A673 (cell line): Measurements from ENCODE around the gene CLGN. TPM values are rescaled to one million over a fixed set of nuclear protein-coding genes. Genes with fewer than 3 reads are reported as not detected.

Experiments
- BruUV-seq: library from RNA; stranded (reverse); fragments of 400-500 nt; replicated peaks from 2 replicates; lab custom pipeline; 2021; lab: Mats Ljungman, UMichigan
- CTCF ChIA-PET: fragments of 300-600 bp; sonication (Branson Sonifier 250); formaldehyde crosslinking; loops from one replicate; lab custom pipeline; 2022; ENCODE audit warnings: antibody characterized with exemption; lab: Charles Lee
- POLR2A ChIA-PET: fragments of 300-600 bp; sonication (Branson Sonifier 250); formaldehyde crosslinking; loops from one replicate; lab custom pipeline; 2022; ENCODE audit warnings: antibody characterized with exemption; ENCODE audit not compliant: low non-redundant PET; lab: Charles Lee
- DNase-seq: peaks from one replicate; pipeline ENCODE4 v3.0.0-alpha.2; 2015; ENCODE audit warnings: low spot score
- H3K27ac ChIP-seq: fragments of 200-600 bp; sonication (generic); 2 replicates; pipeline ENCODE4 v1.5.1; 2016; ENCODE audit warnings: mixed run types, low read depth, mild to moderate bottlenecking, mixed read lengths, antibody characterized with exemption, low read length; ENCODE audit not compliant: poor library complexity, severe bottlenecking
- H3K27me3 ChIP-seq: fragments of 200-600 bp; sonication (generic); replicated peaks from 2 replicates; pipeline ENCODE4 v1.6.1; 2017; ENCODE audit warnings: mixed run types, low read depth, mild to moderate bottlenecking, mixed read lengths, antibody characterized with exemption, low read length; ENCODE audit not compliant: insufficient read depth, poor library complexity
- H3K36me3 ChIP-seq: fragments of 200-600 bp; sonication (generic); 2 replicates; pipeline ENCODE4 v1.6.1; 2016; ENCODE audit warnings: mixed run types, mild to moderate bottlenecking, mixed read lengths, antibody characterized with exemption, low read length; ENCODE audit not compliant: insufficient read depth, poor library complexity, severe bottlenecking
- H3K4me1 ChIP-seq: fragments of 200-600 bp; sonication (generic); 2 replicates; pipeline ENCODE4 v1.6.1; 2017; ENCODE audit warnings: mixed run types, mild to moderate bottlenecking, mixed read lengths, antibody characterized with exemption, low read length; ENCODE audit not compliant: insufficient read depth, poor library complexity, severe bottlenecking
- H3K4me3 ChIP-seq: fragments of 200-600 bp; sonication (generic); 2 replicates; pipeline ENCODE4 v1.5.1; 2016; ENCODE audit warnings: low read depth, mixed run types, mild to moderate bottlenecking, mixed read lengths, low read length; ENCODE audit not compliant: poor library complexity, severe bottlenecking
- H3K9me3 ChIP-seq: fragments of 200-600 bp; sonication (generic); 2 replicates; pipeline ENCODE4 v1.6.1; 2016; ENCODE audit warnings: mixed run types, low read depth, mild to moderate bottlenecking, mixed read lengths, antibody characterized with exemption, low read length; ENCODE audit not compliant: poor library complexity, severe bottlenecking
- CTCF ChIP-seq: fragments of 300-800, 200-600 bp; sonication (generic); conservative IDR thresholded peaks from 2 replicates; pipeline ENCODE4 v1.5.1; 2017; ENCODE audit warnings: low read depth, mild to moderate bottlenecking, antibody characterized with exemption, low read length, moderate library complexity, mixed read lengths
- EZH2 ChIP-seq: fragments of 200-600 bp; sonication (generic); IDR thresholded peaks from 2 replicates; pipeline ENCODE4 v1.6.1; 2017; ENCODE audit warnings: borderline replicate concordance, low read depth, mild to moderate bottlenecking, mixed read lengths, antibody characterized with exemption, low read length; ENCODE audit not compliant: poor library complexity, severe bottlenecking
- intact Hi-C: fragments of 100-400 bp; cut with micrococcal nuclease; formaldehyde crosslinking; loops from one replicate; pipeline ENCODE4 v1.10.0; 2022; ENCODE audit not compliant: unreplicated experiment
- total RNA-seq: library from RNA; stranded (reverse); gene quantifications from 2 replicates; pipeline ENCODE4 v1.2.3, GENCODE V29; 2021

The CLGN gene
- total RNA-seq, 1 experiment from 2014 or later: 7.3 TPM

- Histone ChIP-seq H3K4me3 (no peak overlapping the region), H3K36me3 (no peaks in the 10 kb centered on the region), H3K27me3 (peaks cover 18% of the 10 kb centered on the region), H3K27ac (no peak overlapping the region), H3K9me3 (no peaks in the 10 kb centered on the region), H3K4me1 (no peaks in the 10 kb centered on the region)
- TF ChIP-seq CTCF (no peak), EZH2 (no peak)
- CTCF ChIA-PET: interaction anchor here (0.5 kb wide), 1 partner anchor 429 kb away, joined by 3 read pairs; no protein-coding TSS in a partner anchor
- no TSS peak for BruUV-seq
- intact Hi-C loops: loop anchor here (10.0 kb wide), 1 partner anchor 619 kb away; no protein-coding TSS in a partner anchor
- DNase-seq: no peak
- POLR2A ChIA-PET: interaction anchor here (0.7 kb wide), 1 partner anchor 256 kb away, joined by 6 read pairs; no protein-coding TSS in a partner anchor
Measured at GRCh38 chr4:140353786-140354185, 73.7 kb downstream of the CLGN start.

- no peaks in the 10 kb centered on the region for H3K4me1 ChIP-seq
- CTCF ChIA-PET: interaction anchor here (1.9 kb wide), 1 partner anchor 9 kb away, joined by 8 read pairs; no protein-coding TSS in a partner anchor
- POLR2A ChIA-PET: interaction anchor here (0.5 to 0.6 kb wide), 2 partner anchors 502 to 940 kb away, joined by 3 to 4 read pairs; no protein-coding TSS in a partner anchor
- no peak overlapping the region for H3K4me3 ChIP-seq
- intact Hi-C loops: loop anchor here (10.0 kb wide), 1 partner anchor 617 kb away; no protein-coding TSS in a partner anchor
- no peaks in the 10 kb centered on the region for H3K9me3 ChIP-seq
- no peak overlapping the region for H3K27ac ChIP-seq
- H3K36me3 ChIP-seq: no peaks in the 10 kb centered on the region
- H3K27me3 ChIP-seq: peaks cover 4% of the 10 kb centered on the region
- no TSS peak for BruUV-seq
- DNase-seq: no peak
- no peak for TF ChIP-seq CTCF
- no peak for TF ChIP-seq EZH2
Measured at GRCh38 chr4:140351093-140352075, 76.1 kb downstream of the CLGN start.

GRCh38 chr4:140349816-140350215, 77.6 kb downstream of the CLGN start:
- no peaks in the 10 kb centered on the region for H3K9me3 ChIP-seq
- no peaks in the 10 kb centered on the region for H3K36me3 ChIP-seq
- ChIA-PET CTCF (interaction anchor here (1.9 kb wide), 1 partner anchor 10 kb away, joined by 8 read pairs; no protein-coding TSS in a partner anchor), POLR2A (no interaction called here)
- BruUV-seq: no TSS peak
- no peak for DNase-seq
- H3K27ac ChIP-seq: no peak overlapping the region
- no peaks in the 10 kb centered on the region for H3K4me1 ChIP-seq
- TF ChIP-seq EZH2 (no peak), CTCF (no peak)
- no peak overlapping the region for H3K4me3 ChIP-seq
- no peaks in the 10 kb centered on the region for H3K27me3 ChIP-seq
- intact Hi-C loops: loop anchor here (10.0 kb wide), 1 partner anchor 615 kb away; no protein-coding TSS in a partner anchor
